ENCODE data around the gene PCDHA3. TPM values are rescaled to one million over a fixed set of nuclear protein-coding genes. Genes with fewer than 3 reads are reported as not detected.

PCDHA3 gene
- polyA plus RNA-seq: 1.7 and 3.0 TPM in 2 replicates
- 12.9 and 15.3 TPM in 2 replicates for polyA minus RNA-seq

GRCh38 chr5:140800816-140801493 is at the start of gene PCDHA3:
PCDHA3 (plus strand) TSS chr5:140801057.
- TF ChIP-seq EP300 (conservative IDR thresholded peaks at IDR 0.05; ENCODE audit: poor library complexity, severe bottlenecking) (no peak), SMC3 (conservative IDR thresholded peaks at IDR 0.05; ENCODE audit: poor library complexity) (no peak), RAD21 (conservative IDR thresholded peaks at IDR 0.05) (no peak), POLR2AphosphoS5 (IDR thresholded peaks at IDR 0.05) (no peak)
- Histone ChIP-seq H3F3A (ENCODE audit: insufficient read depth, low read length, poor library complexity, severe bottlenecking) (no peaks in the 10 kb centered on the region), H3K4me3 (ENCODE audit: low read length) (no peak within 1 kb of the TSS), H3K79me2 (replicated peaks; ENCODE audit: insufficient read depth, low read length) (peaks cover 22% of the 10 kb centered on the region), H2AFZ (ENCODE audit: low read depth, low read length) (no peak within 1 kb of the TSS), H3K4me2 (ENCODE audit: low read length) (no peak within 1 kb of the TSS), H3K9me3 (ENCODE audit: low read length) (peaks cover 54% of the 10 kb centered on the region), H3K27me3 (ENCODE audit: insufficient read depth, low read depth, low read length) (no peaks in the 10 kb centered on the region), H3K36me3 (ENCODE audit: insufficient read depth, low read length) (peaks cover 35% of the 10 kb centered on the region), H3K9me2 (ENCODE audit: insufficient read depth, low read length) (no peaks in the 10 kb centered on the region), H3K9ac (ENCODE audit: low read length) (no peak within 1 kb of the TSS), H3K27ac (ENCODE audit: low read length) (no peak within 1 kb of the TSS), H4K20me1 (ENCODE audit: insufficient read depth) (no peaks in the 10 kb centered on the region)

- TF ChIP-seq EP300 (conservative IDR thresholded peaks at IDR 0.05; ENCODE audit: poor library complexity, severe bottlenecking) (no peak), MXI1 (conservative IDR thresholded peaks at IDR 0.05; ENCODE audit: poor library complexity, severe bottlenecking) (no peak)
- H3K27me3 ChIP-seq (ENCODE audit: insufficient read depth, low read depth, low read length): no peaks in the 10 kb centered on the region
- H3K27ac ChIP-seq (ENCODE audit: low read length): no peak overlapping the region
- no peak overlapping the region for H3K4me3 ChIP-seq (ENCODE audit: low read length)
- H4K20me1 ChIP-seq (ENCODE audit: insufficient read depth): no peaks in the 10 kb centered on the region
- H3K36me3 ChIP-seq (ENCODE audit: insufficient read depth, low read length): no peaks in the 10 kb centered on the region
- H2AFZ ChIP-seq (ENCODE audit: low read depth, low read length): no peak overlapping the region
- H3K9ac ChIP-seq (ENCODE audit: low read length): no peak overlapping the region
- H3K9me3 ChIP-seq (ENCODE audit: low read length): peaks cover 3% of the 10 kb centered on the region
- H3K79me2 ChIP-seq (replicated peaks; ENCODE audit: insufficient read depth, low read length): no peaks in the 10 kb centered on the region
- no peaks in the 10 kb centered on the region for H3F3A ChIP-seq (ENCODE audit: insufficient read depth, low read length, poor library complexity, severe bottlenecking)
- no peaks in the 10 kb centered on the region for H3K9me2 ChIP-seq (ENCODE audit: insufficient read depth, low read length)
- H3K4me2 ChIP-seq (ENCODE audit: low read length): no peak overlapping the region
Observed at GRCh38 chr5:140753561-140753960, 47.3 kb upstream of the PCDHA3 start.

- Histone ChIP-seq H3K9me3 (ENCODE audit: low read length) (peaks cover 13% of the 10 kb centered on the region), H3K9ac (ENCODE audit: low read length) (no peak overlapping the region), H3K4me3 (ENCODE audit: low read length) (no peak overlapping the region), H3K27me3 (ENCODE audit: insufficient read depth, low read depth, low read length) (no peaks in the 10 kb centered on the region), H3K4me2 (ENCODE audit: low read length) (no peak overlapping the region), H3K27ac (ENCODE audit: low read length) (no peak overlapping the region), H2AFZ (ENCODE audit: low read depth, low read length) (no peak overlapping the region), H4K20me1 (ENCODE audit: insufficient read depth) (no peaks in the 10 kb centered on the region), H3K9me2 (ENCODE audit: insufficient read depth, low read length) (no peaks in the 10 kb centered on the region), H3F3A (ENCODE audit: insufficient read depth, low read length, poor library complexity, severe bottlenecking) (no peaks in the 10 kb centered on the region), H3K79me2 (replicated peaks; ENCODE audit: insufficient read depth, low read length) (no peaks in the 10 kb centered on the region), H3K36me3 (ENCODE audit: insufficient read depth, low read length) (no peaks in the 10 kb centered on the region)
- no peak for TF ChIP-seq REST (IDR thresholded peaks at IDR 0.05; ENCODE audit: borderline replicate concordance)
Observed at GRCh38 chr5:140764177-140764973, 36.5 kb upstream of the PCDHA3 start.
